GM13976 (cell line): ENCODE data around the gene TMEM266.

ENCODE experiments used
- DNase-seq: peaks from one replicate; pipeline ENCODE4 v3.0.0; 2012; ENCODE audit warnings: low spot score
- CTCF ChIP-seq: IDR thresholded peaks from 2 replicates; pipeline ENCODE4 v1.5.1; 2012; ENCODE audit warnings: borderline replicate concordance, mild to moderate bottlenecking; ENCODE audit not compliant: insufficient read depth; ENCODE audit errors: extremely low read depth, missing control alignments, control extremely low read depth
- in situ Hi-C: fragments of 300-500 bp; cut with MboI; formaldehyde crosslinking; loops from one replicate; pipeline ENCODE4 v1.12.0; 2022; ENCODE audit warnings: low sequenced_read_pairs, mixed read lengths, inconsistent platforms; ENCODE audit not compliant: unreplicated experiment

TMEM266 gene

GRCh38 chr15:76134537-76134936 lies 74.8 kb downstream of the TMEM266 start:
- in situ Hi-C loops = no loop called here
- no peak for TF ChIP-seq CTCF
- DNase-seq = no peak

GRCh38 chr15:76135516-76135915 lies 75.7 kb downstream of the TMEM266 start:
- in situ Hi-C loops = no loop called here
- TF ChIP-seq CTCF = no peak

GRCh38 chr15:76138436-76138835 lies 78.7 kb downstream of the TMEM266 start:
- in situ Hi-C loops = no loop called here

More at GRCh38 chr15:76135516-76135915, 75.7 kb downstream of the TMEM266 start:
- DNase-seq = no peak

DNA sequence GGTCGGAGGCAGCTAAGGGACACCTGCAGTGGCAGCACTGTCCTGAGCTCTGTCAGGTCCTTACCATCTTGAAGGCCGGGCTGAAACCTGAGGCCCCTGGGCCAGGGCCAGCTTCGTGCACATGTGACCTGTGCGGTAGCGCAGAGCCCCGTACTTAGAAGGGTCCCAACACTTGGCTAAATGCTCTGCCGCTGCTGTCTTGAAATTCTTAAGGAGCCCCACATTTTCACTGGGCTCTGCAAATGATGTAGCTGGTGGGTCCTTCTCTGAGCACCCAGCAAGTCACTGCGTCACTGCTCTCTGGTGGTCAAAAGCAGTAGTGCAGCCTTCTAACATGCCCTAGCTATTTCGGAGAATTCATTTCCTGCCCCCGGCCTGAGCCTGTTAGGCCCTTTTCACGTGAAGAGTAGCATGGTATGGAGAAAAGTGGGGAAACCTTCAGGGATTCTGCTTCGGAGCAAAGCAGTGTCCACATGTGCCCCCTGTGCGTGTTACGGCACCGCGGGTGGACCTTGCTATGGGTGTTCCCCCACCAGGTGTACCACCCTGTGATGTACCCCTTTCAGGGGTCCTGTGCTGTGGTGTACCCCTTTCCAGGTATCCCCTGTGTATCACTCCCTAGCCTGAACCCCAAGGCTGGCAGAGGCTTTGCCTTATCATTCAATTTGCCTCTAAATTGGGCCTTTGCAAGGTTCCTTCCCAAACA lies 79.7 kb downstream of the TMEM266 start:
- in situ Hi-C loops = loop anchor here (10.0 kb wide), 2 partner anchors 85 to 325 kb away; partner anchors contain the start of gene TMEM266
- peak; percentile 87 for DNase-seq
- TF ChIP-seq CTCF = peak; percentile 78

More at GRCh38 chr15:76138436-76138835, 78.7 kb downstream of the TMEM266 start:
- no peak for TF ChIP-seq CTCF
- no peak for DNase-seq

GRCh38 chr15:76140074-76140464 lies 80.3 kb downstream of the TMEM266 start:
- TF ChIP-seq CTCF = no peak
- in situ Hi-C loops = loop anchor here (10.0 kb wide), 2 partner anchors 85 to 325 kb away; partner anchors contain the start of gene TMEM266
- no peak for DNase-seq

DNA sequence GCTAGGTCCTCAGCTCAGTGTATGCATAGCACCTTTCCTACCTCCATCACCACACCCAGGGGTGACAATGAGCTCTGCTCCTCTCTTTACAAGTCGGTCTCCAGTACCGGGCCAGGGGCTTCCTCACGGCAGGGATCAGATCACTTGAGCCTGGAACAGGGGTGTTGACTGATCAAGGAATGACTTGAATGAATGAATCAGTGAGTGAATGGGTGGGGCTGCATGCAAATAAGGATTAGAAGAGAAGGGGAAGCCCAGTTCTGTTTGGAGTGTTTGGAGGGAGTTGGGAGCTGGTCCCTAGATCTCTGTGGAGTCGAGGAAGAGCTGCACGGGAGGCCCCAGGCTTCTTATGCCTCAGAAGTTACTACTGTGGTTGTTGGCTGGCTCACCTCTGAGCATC lies 87.0 kb downstream of the TMEM266 start:
- in situ Hi-C loops = loop anchor here (10.0 kb wide), 2 partner anchors 92 to 332 kb away; partner anchors contain the start of gene TMEM266
- TF ChIP-seq CTCF = no peak
- DNase-seq = no peak
